H1 (cell line): ENCODE measurements around the gene DMAC2L.

Source experiments
- ATF3 ChIP-seq: IDR thresholded peaks from 2 replicates; pipeline ENCODE4 v1.6.1; 2011; ENCODE audit warnings: low read depth, mild to moderate bottlenecking, low read length; ENCODE audit not compliant: insufficient read depth
- CREB1 ChIP-seq: IDR thresholded peaks from 2 replicates; pipeline ENCODE4 v1.6.1; 2012; ENCODE audit warnings: inconsistent platforms
- CTCF ChIP-seq, 3 experiments: IDR thresholded peaks; 1 replicate in 2 of 3; 2 replicates in 1 of 3; pipeline versions ENCODE4 v1.5.1 to v1.6.1; 2011; ENCODE audit warnings: low read length in 3 of 3, mild to moderate bottlenecking in 3 of 3, inconsistent platforms in 2 of 3, low read depth in 1 of 3, moderate library complexity in 1 of 3; ENCODE audit not compliant: insufficient read depth in 1 of 3; ENCODE audit errors: control extremely low read depth in 1 of 3
- EGR1 ChIP-seq: IDR thresholded peaks from 2 replicates; pipeline ENCODE4 v1.6.1; 2011; ENCODE audit warnings: low read depth, low read length, borderline replicate concordance
- EP300 ChIP-seq, 2 experiments: IDR thresholded peaks; 1 replicate in 1 of 2; 2 replicates in 1 of 2; pipeline ENCODE4 v1.6.1; 2011 to 2012; ENCODE audit warnings: low read depth in 2 of 2, low read length in 2 of 2, mild to moderate bottlenecking in 2 of 2, borderline replicate concordance in 1 of 2, inconsistent platforms in 1 of 2, moderate library complexity in 1 of 2
- EZH2 ChIP-seq: fragments of 200-600 bp; sonication (generic); IDR thresholded peaks from 2 replicates; pipeline ENCODE4 v1.7.1; 2012; ENCODE audit warnings: low read depth, mild to moderate bottlenecking, moderate library complexity, low read length, inconsistent platforms; ENCODE audit not compliant: severe bottlenecking
- JUND ChIP-seq: IDR thresholded peaks from 2 replicates; pipeline ENCODE4 v1.6.1; 2011; ENCODE audit warnings: mild to moderate bottlenecking, improper control_type of control experiment, low read length
- KDM1A ChIP-seq: fragments of 200-600, 300-600 bp; sonication (generic); IDR thresholded peaks from 2 replicates; pipeline ENCODE4 v1.7.1; 2016; ENCODE audit warnings: mild to moderate bottlenecking, low read length, borderline replicate concordance
- RFX5 ChIP-seq: IDR thresholded peaks from 2 replicates; pipeline ENCODE4 v1.6.1; 2011; ENCODE audit warnings: low read depth, low read length, improper control_type of control experiment, borderline replicate concordance
- SIN3A ChIP-seq, 2 experiments: IDR thresholded peaks in 1 of 2; conservative IDR thresholded peaks in 1 of 2; 2 replicates each; pipeline ENCODE4 v1.6.1; 2011 to 2012; ENCODE audit warnings: low read length in 2 of 2, improper control_type of control experiment in 1 of 2, low read depth in 1 of 2, mild to moderate bottlenecking in 1 of 2
- SUZ12 ChIP-seq: fragments of 200-600 bp; sonication (generic); IDR thresholded peaks from 2 replicates; pipeline ENCODE4 v1.6.1; 2012; ENCODE audit warnings: mild to moderate bottlenecking, inconsistent platforms, low read length, moderate library complexity, mixed read lengths

GRCh38 chr14:50311337-50311971, 670 bp upstream of the DMAC2L start:
- TF ChIP-seq JUND (no peak), EGR1 (no peak), SUZ12 (no peak), KDM1A (no peak), EP300 (IDR thresholded peaks at IDR 0.05; ENCODE audit: borderline replicate concordance in 1 of 2, low read depth in 2 of 2, low read length in 2 of 2) (no peak), CTCF (IDR thresholded peaks at IDR 0.05; ENCODE audit: control extremely low read depth in 1 of 3, insufficient read depth in 1 of 3, low read depth in 1 of 3, low read length in 3 of 3) (peak in 2 of 3 experiments; percentile 67 to 89; a peak in 2 of 4 replicates), ATF3 (no peak), SIN3A (conservative IDR thresholded peaks at IDR 0.05 in 1 of 2, IDR thresholded peaks at IDR 0.05 in 1 of 2; ENCODE audit: low read depth in 1 of 2, low read length in 2 of 2) (no peak), EZH2 (no peak), RFX5 (no peak), CREB1 (no peak)
